HG03469 (cell line): ENCODE data around the gene CAMK2N1.

Source experiments
- ATAC-seq: cut with Tn5 transposase; IDR thresholded peaks from one replicate; pipeline ENCODE4 v1.9.1; 2021; ENCODE audit warnings: mild to moderate bottlenecking, moderate library complexity, moderate number of reproducible peaks; ENCODE audit not compliant: unreplicated experiment

The CAMK2N1 gene

DNA sequence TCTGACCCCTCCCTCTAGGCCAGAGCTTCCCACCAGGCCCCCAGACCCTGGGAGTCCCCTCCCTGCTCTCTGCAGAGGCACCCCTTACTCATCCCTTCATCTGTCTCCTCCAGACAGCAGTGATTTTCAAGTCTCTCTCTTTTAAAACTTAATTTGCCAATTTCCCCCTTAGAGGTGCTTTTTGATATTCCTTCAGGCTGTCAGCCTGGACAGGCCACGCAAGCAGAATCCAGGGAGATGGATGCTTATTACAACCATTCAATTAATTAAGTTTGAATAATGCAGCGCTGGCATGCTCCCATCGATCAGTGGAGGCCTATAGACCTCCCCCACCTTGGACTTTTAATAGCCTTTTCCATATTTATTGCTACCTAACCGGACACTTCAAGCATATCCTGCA is 6.2 kb downstream of the CAMK2N1 start:
- no peak for ATAC-seq

DNA sequence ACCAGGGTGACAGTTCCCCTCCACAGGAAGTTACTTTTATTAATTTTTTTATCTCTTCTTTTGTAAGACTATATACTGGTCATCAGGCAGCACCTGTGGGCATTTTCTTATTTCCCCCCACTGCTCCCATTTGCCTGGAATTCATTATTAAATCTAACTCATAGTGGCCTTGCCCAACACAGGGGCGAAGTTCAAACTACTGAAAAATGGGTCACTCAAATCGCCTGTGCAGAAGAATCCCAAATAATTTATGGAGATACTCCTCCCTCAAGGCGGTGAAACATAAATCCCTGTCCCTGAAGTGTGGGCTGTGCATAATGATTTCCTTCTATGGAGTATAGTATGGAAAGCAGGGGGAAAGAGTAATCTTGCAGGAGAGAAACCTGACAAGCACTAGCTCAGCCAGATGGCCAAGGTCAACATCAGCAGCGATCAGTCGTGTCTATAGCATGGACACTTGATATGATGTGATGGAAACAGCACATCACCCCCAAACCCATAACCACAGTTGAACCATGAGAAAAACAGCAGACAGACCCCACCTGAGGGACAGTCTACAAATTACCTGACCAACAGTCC is 7.9 kb downstream of the CAMK2N1 start:
- ATAC-seq = no peak

DNA sequence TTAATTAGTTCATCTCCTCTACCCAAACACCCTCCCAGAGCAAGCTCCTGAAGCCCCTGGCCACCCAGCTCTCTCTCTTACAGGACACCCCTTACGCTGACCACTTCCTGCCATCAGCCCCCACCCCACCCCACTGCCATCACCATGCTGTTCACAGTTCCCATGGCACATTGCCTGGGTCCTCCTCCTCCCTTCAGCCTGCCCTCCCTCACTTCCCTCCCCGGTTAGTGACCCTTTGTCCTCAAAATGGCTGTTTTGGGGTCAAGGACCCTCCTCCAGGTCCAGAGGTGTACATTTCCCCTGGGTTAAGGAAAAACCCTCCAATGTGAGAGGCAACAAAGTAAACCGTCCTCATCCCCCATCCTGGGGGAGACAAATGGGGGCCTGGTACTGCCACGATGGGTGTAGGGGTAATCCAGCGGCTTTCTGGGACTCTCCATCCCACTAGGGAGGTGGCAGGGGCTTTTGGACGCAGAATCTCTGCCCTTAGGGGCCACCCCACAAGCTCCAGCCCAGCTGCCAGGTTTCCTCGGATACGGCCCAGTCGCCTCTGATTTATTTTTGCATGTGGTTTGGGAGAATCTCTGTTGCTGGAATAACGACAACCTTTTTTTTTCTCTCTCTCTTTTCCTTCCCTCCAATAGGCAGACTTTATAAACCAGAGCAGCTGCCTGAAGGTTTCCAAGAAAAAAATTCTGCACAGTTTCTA is 8.5 kb downstream of the CAMK2N1 start:
- no peak for ATAC-seq

DNA sequence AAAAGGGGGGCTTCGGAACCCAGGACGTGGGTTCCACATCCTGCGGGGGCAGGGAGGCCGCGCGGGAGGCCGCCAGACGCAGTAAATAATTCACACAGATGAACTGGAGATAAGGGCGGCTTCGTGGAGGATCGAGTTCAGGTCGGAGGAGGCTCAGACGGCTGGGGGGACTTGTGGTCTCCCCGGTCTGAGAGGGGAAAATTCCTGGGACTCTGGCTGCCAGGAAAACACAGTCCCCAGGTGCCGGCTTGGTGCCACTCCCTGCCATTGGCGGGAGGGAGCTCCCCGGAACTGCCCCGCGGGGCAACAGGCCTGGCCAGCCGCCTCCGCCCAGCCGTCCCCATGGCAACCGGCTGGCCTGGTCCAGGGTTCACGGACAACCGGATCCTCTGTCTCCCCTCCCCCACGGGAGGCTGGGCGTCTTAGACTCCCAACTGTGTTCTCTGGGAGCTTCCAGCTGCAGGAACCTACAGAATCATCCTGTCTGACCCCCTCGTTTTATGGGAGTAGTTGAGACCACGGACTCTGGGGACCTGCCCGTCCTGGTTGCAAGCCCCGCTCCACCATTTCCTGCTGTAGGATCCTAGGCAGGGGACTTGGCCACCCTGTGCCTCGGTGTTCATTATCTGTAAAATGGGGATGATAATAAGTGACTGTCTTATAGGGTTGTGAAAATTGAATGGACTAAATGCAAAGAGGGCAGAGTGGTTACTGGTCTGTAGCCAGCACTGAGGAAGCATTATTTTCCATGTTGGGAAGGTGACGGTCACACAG is 9.6 kb downstream of the CAMK2N1 start:
- ATAC-seq = no peak

DNA sequence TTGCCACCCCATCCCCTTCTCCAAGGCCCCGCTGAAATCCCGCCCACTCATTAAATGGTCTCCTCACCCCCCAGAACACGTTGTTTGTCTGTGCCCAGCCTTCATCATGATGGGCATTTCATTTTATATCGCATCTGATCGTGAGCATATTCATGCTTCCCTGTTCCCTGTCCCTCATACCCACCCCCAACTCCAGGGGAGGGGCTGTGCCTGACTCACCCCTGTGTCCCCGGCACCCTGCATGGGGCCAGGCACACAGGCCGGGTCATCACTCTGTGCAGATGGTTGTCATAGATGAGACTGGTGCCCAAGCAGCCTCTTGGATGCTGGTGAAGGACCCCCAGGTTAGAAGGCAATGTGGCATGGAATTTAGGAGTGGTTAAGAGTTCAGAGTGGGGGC is 11.0 kb downstream of the CAMK2N1 start:
- no peak for ATAC-seq

DNA sequence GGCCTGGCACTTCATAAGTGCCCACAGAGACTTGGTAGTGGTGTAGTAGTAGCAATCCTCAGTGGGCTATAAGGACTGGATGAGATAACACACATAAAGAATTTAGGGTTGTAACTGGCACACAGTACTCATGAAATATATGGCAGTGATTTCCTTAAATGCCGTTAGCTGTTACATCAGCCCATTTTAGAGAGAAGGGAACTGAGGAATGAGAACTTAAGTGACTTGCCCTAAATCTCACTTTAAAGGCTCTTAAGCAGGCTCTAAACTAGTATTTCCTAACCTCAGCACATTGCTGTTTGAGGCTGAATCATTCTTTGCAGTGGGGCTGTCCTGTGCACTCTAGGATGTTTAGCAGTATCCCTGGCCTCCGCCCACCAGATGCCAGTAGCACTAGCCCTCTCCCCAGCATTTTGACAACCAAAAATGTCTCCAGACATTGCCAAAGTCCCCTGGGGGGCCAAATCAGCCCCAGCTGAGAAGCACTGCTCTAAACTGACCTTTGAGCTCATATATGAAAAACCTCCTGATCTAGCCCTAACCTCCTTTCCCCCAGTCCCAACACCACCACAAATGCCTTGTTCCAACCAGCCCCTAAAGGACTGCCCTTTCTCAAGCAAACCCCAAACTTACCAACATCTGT is 11.6 kb downstream of the CAMK2N1 start:
- ATAC-seq = no peak

DNA sequence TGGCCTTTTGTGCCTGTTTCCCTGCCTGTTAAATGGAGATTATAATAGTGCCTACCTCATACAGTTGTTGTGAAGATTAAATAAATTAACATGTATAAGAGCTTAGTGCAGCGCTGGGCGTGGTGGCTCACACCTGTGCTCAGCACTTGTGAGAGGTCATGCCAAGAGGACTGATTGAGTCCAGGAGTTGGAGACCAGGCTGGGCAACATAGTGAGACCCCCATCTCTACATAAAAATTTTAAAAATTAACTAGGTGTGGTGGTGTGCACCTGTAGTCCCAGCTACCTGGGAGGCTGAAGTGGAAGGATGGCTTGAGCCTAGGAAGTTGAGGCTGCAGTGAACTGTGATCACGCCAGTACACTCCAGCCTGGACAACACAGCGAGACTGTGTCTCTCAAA is 12.1 kb downstream of the CAMK2N1 start:
- no peak for ATAC-seq

DNA sequence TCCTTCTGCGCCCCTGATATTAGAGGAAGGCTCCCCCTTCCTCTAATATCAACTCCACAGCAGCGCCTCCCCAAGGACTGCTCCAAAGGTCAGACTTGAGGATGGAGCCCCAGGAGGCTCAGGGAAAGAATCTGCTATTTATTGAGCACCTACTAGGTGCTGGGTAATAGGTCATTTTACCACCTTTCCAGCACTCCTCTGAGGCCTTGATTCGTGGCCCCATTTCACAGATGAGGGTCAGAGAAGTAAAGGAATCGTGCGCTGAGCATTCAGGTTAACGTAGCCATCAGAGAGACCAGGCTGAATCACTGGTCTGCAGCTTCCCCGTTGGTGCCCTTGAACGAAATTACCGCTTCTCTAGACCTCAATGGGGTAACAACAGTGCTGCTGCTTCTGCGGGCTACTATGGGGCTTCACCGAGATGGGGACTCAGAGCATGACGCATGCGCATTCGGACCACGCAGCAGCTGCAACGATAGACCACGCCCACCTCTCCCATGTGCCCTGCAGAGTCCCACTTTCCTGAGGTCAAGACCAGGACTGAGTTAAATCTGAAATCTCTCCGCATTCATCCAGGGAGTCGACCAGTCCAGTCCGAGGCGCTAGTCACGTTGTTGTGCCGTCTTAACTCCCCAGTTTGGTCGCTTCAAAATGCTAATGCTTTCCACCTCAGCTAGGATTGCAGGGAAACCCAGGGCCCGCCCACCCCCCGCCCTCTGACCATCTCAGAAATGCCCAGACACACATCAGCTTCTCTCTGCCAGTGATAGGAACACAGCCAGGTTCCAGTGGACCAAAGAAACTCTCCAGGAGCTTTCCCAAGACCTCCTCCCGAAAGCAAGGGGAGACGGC is 12.9 kb downstream of the CAMK2N1 start:
- ATAC-seq = no peak

DNA sequence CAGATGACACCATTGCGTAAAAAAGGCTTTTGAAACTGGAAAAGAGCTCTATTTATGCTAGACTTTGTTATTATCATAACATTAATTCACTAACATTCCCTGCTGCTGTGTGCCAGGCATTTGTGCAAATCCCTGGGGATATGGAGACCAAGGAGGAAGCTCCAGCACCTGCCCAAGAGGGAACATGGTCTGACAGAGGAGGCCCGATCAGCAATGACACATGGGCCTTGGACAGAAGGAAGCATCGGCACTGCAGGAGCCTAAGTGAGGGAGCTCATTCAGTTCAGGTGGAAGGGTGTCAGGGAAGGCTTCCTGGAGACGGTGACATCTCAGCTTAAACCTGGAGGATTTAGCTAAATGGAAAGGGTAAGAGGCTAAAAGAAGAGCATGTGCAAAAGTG is 13.9 kb downstream of the CAMK2N1 start:
- no peak for ATAC-seq

DNA sequence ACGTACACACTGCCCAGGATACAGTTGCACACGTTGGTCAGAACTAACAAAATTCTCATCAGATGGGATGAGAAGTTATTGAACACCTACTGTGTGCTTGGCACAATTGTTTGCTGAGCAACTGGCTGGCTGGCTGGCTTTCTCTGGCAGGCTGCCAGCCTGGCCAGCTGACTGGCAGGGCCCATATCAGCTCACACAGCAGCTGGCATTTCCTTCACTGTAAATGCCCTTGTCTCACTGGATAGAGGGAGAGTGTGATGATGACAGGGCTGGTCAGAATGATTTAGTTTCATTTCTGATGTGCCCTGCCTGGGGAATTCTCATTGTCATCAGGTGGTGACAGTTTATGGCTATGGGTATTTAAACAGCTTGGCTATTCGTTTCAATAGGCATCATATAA is 15.8 kb downstream of the CAMK2N1 start:
- ATAC-seq = no peak

DNA sequence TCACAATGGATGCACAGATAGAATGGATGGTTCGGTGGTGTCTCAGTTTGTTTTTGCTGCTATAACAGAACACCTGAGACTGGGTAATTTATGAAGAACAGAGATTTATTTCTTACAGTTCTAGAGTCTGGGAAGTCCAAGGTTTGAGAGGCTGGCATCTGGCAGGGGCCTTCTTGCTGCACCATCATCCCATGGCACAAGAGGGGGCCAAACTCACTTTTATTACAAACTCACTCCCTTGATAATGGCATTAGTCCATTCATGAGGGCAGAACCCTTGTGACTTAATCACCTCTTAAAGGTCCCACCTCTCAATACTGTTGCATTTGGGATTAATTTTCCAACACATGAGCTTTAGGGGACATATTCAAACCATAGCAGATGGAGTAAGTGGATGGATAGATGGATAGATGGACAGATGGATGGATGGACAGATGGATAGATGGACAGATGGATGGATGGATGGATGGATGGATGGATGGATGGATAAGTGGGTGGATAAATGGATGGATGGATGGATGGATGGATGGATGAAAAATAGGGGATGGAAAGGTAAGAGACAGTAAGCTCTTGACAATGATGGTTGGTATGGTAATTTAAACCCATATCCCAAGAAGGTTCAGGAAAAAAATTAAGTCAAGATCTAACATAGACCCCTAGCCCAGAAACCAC is 16.5 kb downstream of the CAMK2N1 start:
- ATAC-seq = no peak

DNA sequence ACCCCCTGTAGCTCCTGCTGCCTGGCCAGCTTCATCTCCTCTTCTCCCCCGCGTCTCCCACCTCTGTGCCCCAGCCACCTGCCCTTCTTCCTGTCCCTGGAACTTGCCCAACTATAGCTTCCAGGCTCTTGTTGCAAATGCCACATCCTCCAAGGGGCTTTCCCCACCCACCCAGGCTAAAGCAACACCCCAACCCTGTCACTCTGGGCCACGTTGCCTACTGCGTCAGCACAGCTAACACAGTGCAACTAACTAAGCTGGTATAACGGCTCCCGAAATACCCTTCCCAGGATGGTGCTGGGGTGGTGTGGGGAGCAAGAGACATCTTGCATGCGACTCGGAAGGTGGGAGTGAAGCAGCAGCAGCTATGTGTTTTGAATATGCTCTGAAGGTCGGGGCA is 19.7 kb downstream of the CAMK2N1 start:
- no peak for ATAC-seq

DNA sequence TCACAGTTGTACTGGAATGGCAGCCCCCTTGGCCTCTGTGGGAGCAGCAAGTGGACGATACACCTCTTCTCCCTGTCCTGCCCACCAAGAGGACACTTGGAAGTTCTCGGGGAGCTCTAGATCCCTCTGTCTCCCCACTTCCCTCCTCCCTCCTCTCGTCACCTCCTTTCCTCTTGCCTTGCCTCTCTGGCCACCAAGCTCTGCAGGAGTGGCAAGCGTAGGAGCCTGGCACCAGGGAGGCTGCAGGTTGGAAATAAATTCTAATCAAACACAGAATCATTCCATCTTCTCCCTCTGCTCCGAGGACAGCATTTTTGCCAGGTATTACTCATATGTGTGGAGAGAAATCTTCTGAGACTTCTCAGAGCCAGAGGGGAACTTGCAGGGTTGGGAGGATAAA is 20.8 kb downstream of the CAMK2N1 start:
- no peak for ATAC-seq

DNA sequence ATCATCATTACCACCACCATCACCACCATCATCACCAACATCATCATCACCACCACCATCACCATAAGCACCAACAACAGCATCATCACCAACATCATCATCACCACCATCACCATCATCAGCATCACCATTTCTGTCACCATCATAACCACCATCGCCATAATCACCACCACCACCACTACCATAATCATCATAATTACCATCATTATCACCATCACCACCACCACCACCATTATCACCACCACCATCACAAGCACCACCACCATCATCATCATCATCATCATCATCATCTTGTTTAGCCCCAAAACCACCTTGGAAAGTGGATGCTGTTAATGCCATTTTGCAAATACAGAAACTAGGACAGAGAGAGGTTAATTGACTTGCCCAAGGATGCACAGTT is 22.5 kb downstream of the CAMK2N1 start:
- ATAC-seq = no peak

DNA sequence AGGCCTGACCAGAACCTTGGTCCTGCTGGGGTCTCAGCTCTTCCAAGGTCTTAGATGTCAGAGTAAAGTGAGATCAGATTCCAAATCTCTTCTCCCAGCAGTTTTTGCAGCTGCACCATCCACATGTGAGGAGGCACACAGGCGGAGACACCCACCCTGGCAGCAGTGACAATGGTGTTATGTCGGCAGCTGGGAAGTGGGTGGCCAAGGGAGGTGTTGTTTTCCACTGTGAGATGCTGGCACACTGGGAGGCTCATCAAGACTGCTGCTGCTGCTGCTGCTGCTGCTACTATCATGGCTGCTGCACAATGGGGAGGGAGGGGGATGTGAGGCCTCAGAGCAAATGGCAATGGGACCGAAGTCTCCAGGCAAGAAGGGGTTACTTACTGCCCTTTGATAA is 23.6 kb downstream of the CAMK2N1 start:
- no peak for ATAC-seq

DNA sequence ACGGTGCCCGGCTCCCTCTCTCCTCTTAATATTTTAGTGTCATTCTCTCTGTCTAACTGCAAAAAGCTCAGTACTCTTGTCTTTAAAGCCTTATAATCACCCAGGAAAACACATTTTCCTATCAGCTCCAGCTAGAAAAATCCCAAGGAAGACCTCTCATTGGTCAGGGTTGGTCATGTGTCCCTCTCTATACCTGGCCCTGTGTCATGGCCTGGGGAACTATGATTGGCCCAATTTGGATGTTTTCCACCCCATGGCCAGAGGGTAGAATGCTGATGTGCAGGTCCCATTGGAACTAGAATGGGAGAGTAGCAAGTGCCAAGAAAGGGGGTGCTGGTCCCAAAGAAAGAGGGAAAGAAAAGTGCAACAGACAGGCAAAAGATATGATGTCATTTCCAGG is 27.3 kb downstream of the CAMK2N1 start:
- no peak for ATAC-seq

DNA sequence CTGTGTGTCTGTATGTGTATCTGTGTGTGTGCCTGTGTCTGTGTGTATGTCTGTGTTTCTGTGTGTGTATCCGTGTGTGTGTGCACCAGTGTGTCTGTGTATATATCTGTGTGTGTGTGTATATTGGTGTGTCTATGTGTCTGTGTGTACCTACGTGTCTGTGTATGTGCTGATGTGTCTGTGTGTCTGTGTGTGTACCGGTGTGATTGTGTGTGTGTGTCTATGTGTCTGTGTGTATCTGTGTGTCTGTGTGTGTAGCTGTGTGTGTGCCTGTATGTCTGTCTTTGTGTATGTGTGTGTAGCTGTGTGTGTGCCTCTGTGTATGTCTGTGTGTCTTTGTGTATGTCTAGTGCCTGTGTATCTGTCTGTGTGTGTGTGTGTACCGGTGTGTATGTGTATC is 32.0 kb downstream of the CAMK2N1 start:
- no peak for ATAC-seq

DNA sequence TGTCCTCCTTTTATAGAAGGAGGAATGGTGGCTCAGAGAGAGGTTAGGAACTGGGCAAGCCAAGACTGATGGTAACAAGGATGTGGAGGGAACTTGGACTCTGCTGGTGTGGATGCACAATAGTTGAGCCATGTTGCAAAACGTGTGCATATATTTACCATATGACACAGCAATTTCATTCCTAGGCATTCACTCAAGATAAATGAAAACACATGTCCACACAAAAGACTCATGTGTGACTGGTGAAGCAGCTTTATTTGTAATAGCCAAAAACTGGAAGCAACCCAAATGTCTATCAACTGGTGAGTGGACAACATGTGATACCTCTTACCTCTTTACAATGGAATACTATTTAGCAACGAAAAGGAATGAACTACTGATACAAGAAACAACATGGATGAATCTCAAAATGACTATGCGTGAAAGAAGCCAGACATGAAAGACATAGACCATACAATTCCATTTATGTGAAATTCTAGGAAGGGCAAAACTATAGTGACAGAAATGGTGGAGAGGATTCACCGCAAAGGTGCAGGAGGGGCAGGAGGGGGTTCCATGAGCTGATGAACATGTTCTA is 36.2 kb downstream of the CAMK2N1 start:
- no peak for ATAC-seq

DNA sequence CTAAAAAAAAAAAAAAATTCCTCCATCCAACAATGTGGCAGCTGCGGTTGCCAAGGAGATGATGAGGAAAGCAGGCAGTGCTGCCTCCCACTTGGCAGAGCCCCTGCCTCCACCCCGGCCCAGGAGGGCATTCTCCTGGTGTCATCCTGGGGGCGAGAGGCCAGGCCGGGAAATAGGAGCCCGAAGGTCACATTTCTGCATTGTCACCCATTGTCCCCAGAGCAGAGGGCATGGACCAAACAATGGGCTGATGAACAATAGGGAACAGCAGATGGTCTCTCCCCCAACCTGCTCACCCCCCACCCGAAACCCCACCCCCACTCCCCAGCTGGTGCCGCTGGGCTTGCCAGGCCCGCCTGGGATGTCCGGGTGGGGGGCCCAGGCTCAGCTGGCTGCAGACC is 37.3 kb downstream of the CAMK2N1 start:
- ATAC-seq = no peak

DNA sequence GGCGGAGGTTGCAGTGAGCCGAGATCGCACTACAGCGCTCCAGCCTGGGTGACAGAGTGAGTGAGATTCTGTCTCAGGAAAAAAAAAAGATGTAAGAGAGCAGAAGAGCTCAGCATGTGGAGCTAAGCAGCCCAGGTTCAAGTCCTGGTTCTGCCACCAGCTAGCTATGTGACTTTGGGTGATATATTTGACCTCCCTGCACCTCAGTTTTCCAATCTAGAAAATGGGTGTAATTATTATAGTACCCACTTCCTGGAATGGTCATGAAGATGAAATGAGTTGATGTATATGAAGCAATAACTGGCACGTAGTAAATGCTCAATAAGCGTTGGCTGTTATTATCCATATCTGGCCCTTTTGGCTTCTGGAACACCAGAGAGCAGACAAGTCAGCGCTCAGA is 38.2 kb downstream of the CAMK2N1 start:
- no peak for ATAC-seq
